Subcutaneous adipose tissue (tissue), 4 donors: ENCODE results near the gene CORO2B. TPM values are rescaled to one million over a fixed set of nuclear protein-coding genes. Genes with fewer than 3 reads are reported as not detected.

Experiments
- total RNA-seq, 4 donors: library from RNA; depleted of rRNA; stranded (reverse); fragments of >200 nt; gene quantifications; one replicate each; pipeline ENCODE4 v1.1.0, GENCODE V29; 2016
- TF ChIP-seq, protein P1 (sequence below): fragments of 450-650 bp; IDR thresholded peaks from one replicate; pipeline ENCODE4 v1.5.1; 2016; ENCODE audit warnings: low read depth, mild to moderate bottlenecking, control low read depth, antibody characterized with exemption, moderate library complexity

CORO2B gene
- total RNA-seq, 4 donors from 2014 or later = 5.4 to 15.3 (median 9.7) TPM

DNA sequence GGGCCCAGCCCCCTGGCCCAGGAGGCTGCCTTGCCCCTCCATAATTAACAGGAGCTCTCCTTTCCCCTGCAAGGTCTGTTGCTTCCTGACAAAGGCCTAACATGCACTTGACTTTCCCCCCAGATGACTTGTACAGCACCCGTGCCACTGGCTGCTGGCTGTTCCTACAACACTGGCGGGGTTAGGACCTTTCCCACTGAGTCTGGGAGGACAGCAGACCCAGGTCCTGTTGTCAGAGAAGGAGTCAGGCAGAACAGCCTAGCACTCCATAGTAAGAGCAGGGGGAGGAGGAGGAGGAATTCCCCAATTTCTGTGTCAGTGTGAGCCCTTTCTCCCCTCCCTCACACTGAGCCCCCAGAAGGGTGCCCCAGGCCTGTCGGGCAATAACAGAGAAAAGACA is 99.2 kb downstream of the CORO2B start:
- TF ChIP-seq, protein P1, sequence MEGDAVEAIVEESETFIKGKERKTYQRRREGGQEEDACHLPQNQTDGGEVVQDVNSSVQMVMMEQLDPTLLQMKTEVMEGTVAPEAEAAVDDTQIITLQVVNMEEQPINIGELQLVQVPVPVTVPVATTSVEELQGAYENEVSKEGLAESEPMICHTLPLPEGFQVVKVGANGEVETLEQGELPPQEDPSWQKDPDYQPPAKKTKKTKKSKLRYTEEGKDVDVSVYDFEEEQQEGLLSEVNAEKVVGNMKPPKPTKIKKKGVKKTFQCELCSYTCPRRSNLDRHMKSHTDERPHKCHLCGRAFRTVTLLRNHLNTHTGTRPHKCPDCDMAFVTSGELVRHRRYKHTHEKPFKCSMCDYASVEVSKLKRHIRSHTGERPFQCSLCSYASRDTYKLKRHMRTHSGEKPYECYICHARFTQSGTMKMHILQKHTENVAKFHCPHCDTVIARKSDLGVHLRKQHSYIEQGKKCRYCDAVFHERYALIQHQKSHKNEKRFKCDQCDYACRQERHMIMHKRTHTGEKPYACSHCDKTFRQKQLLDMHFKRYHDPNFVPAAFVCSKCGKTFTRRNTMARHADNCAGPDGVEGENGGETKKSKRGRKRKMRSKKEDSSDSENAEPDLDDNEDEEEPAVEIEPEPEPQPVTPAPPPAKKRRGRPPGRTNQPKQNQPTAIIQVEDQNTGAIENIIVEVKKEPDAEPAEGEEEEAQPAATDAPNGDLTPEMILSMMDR = no peak

DNA sequence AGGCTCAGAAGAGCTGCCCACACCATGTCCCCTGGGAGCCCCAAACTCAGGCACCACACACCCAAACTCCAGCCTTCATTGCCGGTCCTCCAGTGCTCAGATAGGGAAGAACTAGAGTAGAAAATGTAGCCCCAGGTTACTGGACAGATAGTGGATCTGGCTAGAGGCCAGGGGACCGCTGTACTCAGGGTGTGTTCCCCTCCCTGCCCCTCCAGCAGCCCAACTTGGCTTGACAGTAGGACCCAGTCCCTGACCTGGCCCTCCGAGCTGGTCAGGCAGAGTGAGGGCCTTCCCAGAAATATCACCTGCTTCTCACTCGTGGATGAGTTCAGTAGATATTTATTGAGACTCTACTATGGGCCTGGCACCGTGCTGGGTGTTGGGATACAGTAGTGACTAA is 100.0 kb downstream of the CORO2B start:
- TF ChIP-seq, protein P1 = no peak

DNA sequence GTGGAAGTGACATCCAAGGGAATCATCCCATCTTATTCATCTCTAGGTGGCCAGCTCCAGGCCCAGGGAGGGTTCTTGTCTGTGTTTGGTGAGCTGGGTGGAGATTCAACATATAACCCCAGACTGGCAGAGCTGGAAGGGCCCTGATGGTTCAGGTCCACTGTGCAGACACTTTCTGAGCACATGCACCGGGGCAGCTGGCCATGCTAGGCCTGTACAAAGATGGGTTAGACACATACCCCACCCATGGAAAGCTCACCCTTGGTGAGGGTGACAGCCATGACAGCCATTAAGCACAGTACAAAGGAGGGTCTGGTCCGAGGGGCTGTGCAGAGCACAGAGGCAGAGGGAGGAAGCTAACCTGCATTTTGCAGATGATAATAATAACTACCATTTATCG is 100.4 kb downstream of the CORO2B start:
- TF ChIP-seq, protein P1 = no peak

DNA sequence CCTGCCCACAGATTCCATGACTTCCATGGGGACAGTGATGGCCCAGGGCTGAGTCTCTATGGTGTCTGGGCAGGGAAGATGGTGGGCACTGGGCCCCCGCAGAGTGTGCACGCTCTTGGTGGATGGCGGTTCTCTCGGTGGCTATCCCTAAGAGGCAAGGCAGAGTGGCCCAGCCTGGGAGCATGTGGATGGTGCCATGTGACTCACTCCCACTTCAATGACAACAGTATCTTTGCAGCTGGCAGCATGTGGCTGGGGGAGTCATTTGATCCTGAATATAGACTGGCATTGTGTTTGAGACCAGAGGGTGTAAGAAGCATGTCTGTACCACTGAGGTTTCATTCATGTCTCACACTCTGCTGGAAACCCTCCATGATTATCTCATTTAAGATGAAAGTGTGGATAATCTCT is 101.2 kb downstream of the CORO2B start:
- TF ChIP-seq, protein P1 = no peak

DNA sequence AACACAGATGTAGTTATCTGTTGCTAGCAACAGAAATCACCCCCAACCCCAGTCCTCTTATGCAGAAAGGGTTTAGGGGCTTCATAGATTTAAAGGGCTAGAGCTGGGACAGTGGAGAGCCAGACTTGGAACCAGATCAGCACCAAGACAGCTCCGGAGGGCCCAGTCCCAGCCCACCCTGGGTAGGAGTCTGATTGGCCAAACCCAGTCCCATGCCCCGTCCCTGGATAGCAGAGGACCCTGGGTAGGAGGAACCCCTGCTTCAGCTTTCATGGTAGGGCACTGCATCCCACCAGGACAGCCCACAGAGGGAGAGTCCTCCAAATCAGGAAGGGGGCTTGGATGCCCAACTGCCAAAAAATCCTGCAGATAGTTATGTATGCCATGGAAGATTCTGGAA is 103.0 kb downstream of the CORO2B start:
- TF ChIP-seq, protein P1 = no peak

DNA sequence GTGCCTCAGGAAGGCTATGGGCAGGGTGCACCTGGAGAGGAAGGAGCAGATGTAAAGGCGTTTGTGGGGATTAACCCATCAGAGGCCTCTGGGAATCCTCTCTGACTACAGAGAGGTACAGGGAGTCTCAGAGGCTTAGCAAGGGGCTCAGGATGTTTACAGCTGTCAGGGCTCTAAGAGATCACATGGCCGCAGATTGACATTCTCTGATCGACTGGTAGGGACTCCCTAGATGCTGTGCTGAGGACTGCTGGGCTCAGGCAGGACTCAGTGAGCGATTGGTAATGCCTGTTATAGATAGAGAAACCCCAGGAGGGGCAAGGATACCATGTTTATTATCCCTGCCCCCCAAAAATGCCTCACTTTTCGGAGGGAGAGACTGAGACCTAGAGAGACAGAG is 103.5 kb downstream of the CORO2B start:
- TF ChIP-seq, protein P1 = no peak

DNA sequence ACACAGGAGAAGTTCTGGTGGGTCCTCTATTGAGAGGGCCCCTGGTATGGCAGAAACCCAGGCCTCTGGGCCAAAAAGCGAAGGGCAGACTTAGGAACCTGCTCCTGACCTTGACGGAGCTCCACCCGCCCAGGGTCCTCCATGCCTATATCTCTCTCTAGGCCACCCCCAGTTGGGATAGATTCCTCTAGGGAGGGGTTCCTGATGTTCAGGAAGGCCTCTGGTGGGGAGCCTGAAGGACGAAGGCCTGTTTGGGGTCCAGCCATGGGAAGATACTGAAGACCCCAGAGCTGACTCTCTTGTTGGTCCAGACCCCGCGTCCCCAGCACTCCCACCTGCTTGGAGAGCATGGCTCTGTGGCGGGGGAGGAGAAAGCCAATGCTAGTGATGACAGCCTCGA is 104.2 kb downstream of the CORO2B start:
- TF ChIP-seq, protein P1 = no peak
